Natural killer cell (primary cell): ENCODE measurements around the gene NEDD9. TPM values are rescaled to one million over a fixed set of nuclear protein-coding genes. Genes with fewer than 3 reads are reported as not detected.

ENCODE experiments used
- ATAC-seq, 3 donors: fragments of 150-1000 bp in 2 of 3; fragments of 200-7000 bp in 1 of 3; cut with Tn5 transposase; 1 replicate in 1 of 3; 2 replicates in 2 of 3; pipeline ENCODE4 v1.10.0; 2021; ENCODE audit warnings: mild to moderate bottlenecking in 2 of 3, moderate library complexity in 2 of 3
- DNase-seq, 2 donors: peaks; one replicate each; pipeline versions ENCODE4 v3.0.0 to v3.0.0-alpha.2; 2013 to 2021; ENCODE audit warnings: mixed read lengths in 1 of 2
- H3K27ac ChIP-seq: one replicate; pipeline ENCODE4 v1.5.1; 2013; ENCODE audit warnings: mild to moderate bottlenecking, low read length
- H3K27me3 ChIP-seq: one replicate; pipeline ENCODE4 v1.6.1; 2013; ENCODE audit warnings: low read length; ENCODE audit not compliant: control insufficient read depth, insufficient read depth
- H3K36me3 ChIP-seq: one replicate; pipeline ENCODE4 v1.6.1; 2013; ENCODE audit warnings: low read length; ENCODE audit not compliant: control insufficient read depth, insufficient read depth
- H3K4me1 ChIP-seq: one replicate; pipeline ENCODE4 v1.6.1; 2013; ENCODE audit warnings: low read length; ENCODE audit not compliant: control insufficient read depth, insufficient read depth
- H3K4me3 ChIP-seq: one replicate; pipeline ENCODE4 v1.5.1; 2013; ENCODE audit warnings: low read length
- H3K9me3 ChIP-seq: one replicate; pipeline ENCODE4 v1.6.1; 2013; ENCODE audit warnings: low read length; ENCODE audit not compliant: control insufficient read depth, insufficient read depth
- H3K27ac Mint-ChIP-seq, 2 donors: one replicate each; pipeline ENCODE4 v1.8.0; 2022; ENCODE audit warnings: mild to moderate bottlenecking in 2 of 2, mixed read lengths in 2 of 2, moderate library complexity in 1 of 2
- H3K27me3 Mint-ChIP-seq, 2 donors: one replicate each; pipeline ENCODE4 v1.8.0; 2022; ENCODE audit warnings: low read depth in 2 of 2, mixed read lengths in 2 of 2
- H3K36me3 Mint-ChIP-seq: one replicate; pipeline ENCODE4 v1.8.0; 2022; ENCODE audit warnings: mixed read lengths
- H3K4me1 Mint-ChIP-seq, 2 donors: one replicate each; pipeline ENCODE4 v1.8.0; 2022; ENCODE audit warnings: mixed read lengths in 2 of 2
- H3K4me3 Mint-ChIP-seq: one replicate; pipeline ENCODE4 v1.8.0; 2022; ENCODE audit warnings: mild to moderate bottlenecking, moderate library complexity, mixed read lengths
- H3K9me3 Mint-ChIP-seq, 2 donors: one replicate each; pipeline ENCODE4 v1.8.0; 2022; ENCODE audit warnings: mixed read lengths in 2 of 2
- WGBS: methylation state at CpG from one replicate; pipeline ENCODE4 v1.1.7; 2013; ENCODE audit warnings: missing lambda C conversion rate; ENCODE audit not compliant: insufficient coverage; 5-methylcytosine and 5-hydroxymethylcytosine counted together
- intact Hi-C: fragments of 100-400 bp; cut with micrococcal nuclease; formaldehyde crosslinking; loops from one replicate; pipeline ENCODE4 v1.14.2; 2022
- total RNA-seq, 4 donors: library from RNA; stranded (reverse); fragments of 120-200 nt in 1 of 4; gene quantifications; one replicate each; pipeline versions ENCODE4 v1.2.3 to v1.2.4, GENCODE V29; 2013 to 2022
- TF ChIP-seq, protein P1 (sequence below): fragments of 200-600 bp; IDR thresholded peaks from one replicate; pipeline ENCODE4 v1.8.0; 2022; ENCODE audit warnings: antibody characterized with exemption

Gene NEDD9
- total RNA-seq, 3 donors from 2014 or later (not counting 1 experiment from before 2014, with no cell fraction given): 106 to 110 (median 107) TPM

DNA sequence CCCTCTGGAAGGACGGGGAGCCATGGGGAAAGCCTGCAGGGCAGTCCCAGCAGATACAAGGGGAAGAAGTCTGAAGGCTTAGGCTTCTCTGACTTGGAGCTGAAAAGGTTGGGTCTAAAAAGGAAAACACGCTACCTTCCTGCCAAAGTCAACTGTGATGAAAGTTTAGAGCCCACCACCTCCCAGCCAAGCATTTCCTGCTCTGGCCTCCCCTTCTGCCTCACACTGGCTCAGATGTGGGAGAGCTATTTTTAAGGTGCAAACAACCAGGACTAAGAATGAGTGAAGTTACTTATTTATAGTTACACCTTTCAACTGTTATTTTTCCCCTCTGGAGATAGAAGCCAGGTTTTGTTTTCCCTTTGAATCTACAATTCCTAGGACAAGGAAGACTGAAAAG lies 21.2 kb downstream of the NEDD9 start:
- peaks cover 53% of the 10 kb centered on the region for H3K36me3 ChIP-seq
- H3K27me3 Mint-ChIP-seq: no peaks in the 10 kb centered on the region
- no peak overlapping the region for H3K4me3 ChIP-seq
- peaks cover 7% of the 10 kb centered on the region for H3K36me3 Mint-ChIP-seq
- peak overlapping the region; percentile 28 for H3K27ac ChIP-seq
- H3K4me1 Mint-ChIP-seq: peaks cover 89 to 92% of the 10 kb centered on the region in 2 donors
- intact Hi-C loops: no loop called here
- no peaks in the 10 kb centered on the region for H3K27me3 ChIP-seq
- TF ChIP-seq, protein P1, sequence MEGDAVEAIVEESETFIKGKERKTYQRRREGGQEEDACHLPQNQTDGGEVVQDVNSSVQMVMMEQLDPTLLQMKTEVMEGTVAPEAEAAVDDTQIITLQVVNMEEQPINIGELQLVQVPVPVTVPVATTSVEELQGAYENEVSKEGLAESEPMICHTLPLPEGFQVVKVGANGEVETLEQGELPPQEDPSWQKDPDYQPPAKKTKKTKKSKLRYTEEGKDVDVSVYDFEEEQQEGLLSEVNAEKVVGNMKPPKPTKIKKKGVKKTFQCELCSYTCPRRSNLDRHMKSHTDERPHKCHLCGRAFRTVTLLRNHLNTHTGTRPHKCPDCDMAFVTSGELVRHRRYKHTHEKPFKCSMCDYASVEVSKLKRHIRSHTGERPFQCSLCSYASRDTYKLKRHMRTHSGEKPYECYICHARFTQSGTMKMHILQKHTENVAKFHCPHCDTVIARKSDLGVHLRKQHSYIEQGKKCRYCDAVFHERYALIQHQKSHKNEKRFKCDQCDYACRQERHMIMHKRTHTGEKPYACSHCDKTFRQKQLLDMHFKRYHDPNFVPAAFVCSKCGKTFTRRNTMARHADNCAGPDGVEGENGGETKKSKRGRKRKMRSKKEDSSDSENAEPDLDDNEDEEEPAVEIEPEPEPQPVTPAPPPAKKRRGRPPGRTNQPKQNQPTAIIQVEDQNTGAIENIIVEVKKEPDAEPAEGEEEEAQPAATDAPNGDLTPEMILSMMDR: no peak
- 100% methylated on average over 1 of the region's 2 CpGs for WGBS
- no peaks in the 10 kb centered on the region for H3K9me3 ChIP-seq
- ATAC-seq: peak; percentile 30 to 48 (median 41)
- DNase-seq: no peak
- peak overlapping the region; percentile 67 for H3K4me3 Mint-ChIP-seq
- peak overlapping the region; percentile 76 to 79 for H3K27ac Mint-ChIP-seq
- H3K4me1 ChIP-seq: peaks cover 51% of the 10 kb centered on the region
- no peaks in the 10 kb centered on the region for H3K9me3 Mint-ChIP-seq

- H3K27ac ChIP-seq: peak overlapping the region; percentile 28
- no peaks in the 10 kb centered on the region for H3K9me3 ChIP-seq
- ATAC-seq (no peak), DNase-seq (no peak)
- no peaks in the 10 kb centered on the region for H3K27me3 ChIP-seq
- 96% methylated on average over 2 of the region's 2 CpGs for WGBS
- peaks cover 47% of the 10 kb centered on the region for H3K4me1 ChIP-seq
- Mint-ChIP-seq H3K27me3 (no peaks in the 10 kb centered on the region), H3K36me3 (peaks cover 7% of the 10 kb centered on the region), H3K9me3 (no peaks in the 10 kb centered on the region), H3K4me3 (peak overlapping the region; percentile 42), H3K27ac (peak overlapping the region; percentile 76 to 79), H3K4me1 (peaks cover 83 to 85% of the 10 kb centered on the region in 2 donors)
- H3K4me3 ChIP-seq: no peak overlapping the region
- H3K36me3 ChIP-seq: peaks cover 52% of the 10 kb centered on the region
- intact Hi-C loops: no loop called here
- TF ChIP-seq, protein P1: no peak
Observed at GRCh38 chr6:11210386-11211138, 21.9 kb downstream of the NEDD9 start.

DNA sequence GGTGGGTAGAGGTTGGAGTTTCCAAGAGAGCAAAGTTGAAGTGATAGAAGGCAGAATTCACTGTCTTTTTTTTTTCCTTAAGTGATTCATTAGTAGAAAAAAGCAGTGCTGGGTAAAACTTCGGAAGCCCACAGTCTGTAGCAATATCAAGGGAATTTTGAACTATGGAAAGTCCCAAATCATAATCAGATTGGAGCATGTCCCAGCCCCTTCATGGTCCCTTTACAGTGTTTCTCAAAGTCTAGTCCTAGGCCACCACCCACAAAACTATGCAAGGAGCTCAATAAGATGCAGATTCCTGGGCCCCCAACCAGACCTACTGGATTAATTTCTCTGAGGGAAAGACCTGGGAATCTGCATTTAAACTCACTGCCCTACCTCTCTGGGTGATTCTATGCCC lies 22.6 kb downstream of the NEDD9 start:
- Mint-ChIP-seq H3K27me3 (no peaks in the 10 kb centered on the region), H3K4me3 (no peak overlapping the region), H3K4me1 (peaks cover 81 to 82% of the 10 kb centered on the region in 2 donors), H3K27ac (peak overlapping the region; percentile 76 to 79), H3K36me3 (peaks cover 7% of the 10 kb centered on the region), H3K9me3 (no peaks in the 10 kb centered on the region)
- no peak overlapping the region for H3K4me3 ChIP-seq
- H3K9me3 ChIP-seq: no peaks in the 10 kb centered on the region
- 91% methylated on average over 1 of the region's 1 CpG for WGBS
- intact Hi-C loops: no loop called here
- peaks cover 47% of the 10 kb centered on the region for H3K36me3 ChIP-seq
- peaks cover 46% of the 10 kb centered on the region for H3K4me1 ChIP-seq
- TF ChIP-seq, protein P1: no peak
- no peak for ATAC-seq
- no peaks in the 10 kb centered on the region for H3K27me3 ChIP-seq
- no peak for DNase-seq
- peak overlapping the region; percentile 8 for H3K27ac ChIP-seq
